HG03442 (cell line): ENCODE measurements around the gene ANKS3.

ENCODE experiments used
- ATAC-seq: cut with Tn5 transposase; IDR thresholded peaks from one replicate; pipeline ENCODE4 v1.9.1; 2021; ENCODE audit warnings: mild to moderate bottlenecking, moderate library complexity; ENCODE audit not compliant: unreplicated experiment

The ANKS3 gene

GRCh38 chr16:4734063-4734729, at the start of gene ANKS3, which contains the start of gene DNAAF8:
TSS of gene ANKS3 (minus strand) at chr16:4734271. CDS start at chr16:4730149, 4,122 bp downstream.
TSS of gene DNAAF8 (plus strand) at chr16:4734537. CDS start at chr16:4736515, 1,978 bp downstream.
- ATAC-seq, result peak; percentile 81

- no peak for ATAC-seq
These were observed 49.3 kb upstream of the ANKS3 start for GRCh38 chr16:4783251-4783950.

GRCh38 chr16:4780235-4780634, 46.2 kb upstream of the ANKS3 start:
- ATAC-seq, result no peak

GRCh38 chr16:4778050-4778392, 44.0 kb upstream of the ANKS3 start:
- ATAC-seq, result no peak

- no peak for ATAC-seq
These were observed 43.4 kb upstream of the ANKS3 start for GRCh38 chr16:4777339-4778049.

- no peak for ATAC-seq
These were observed 42.2 kb upstream of the ANKS3 start for GRCh38 chr16:4776141-4776705.

GRCh38 chr16:4775005-4775404, 40.9 kb upstream of the ANKS3 start:
- ATAC-seq, result no peak

- ATAC-seq, result no peak
These were observed 38.3 kb upstream of the ANKS3 start for GRCh38 chr16:4772351-4772750.

GRCh38 chr16:4771646-4772045, 37.6 kb upstream of the ANKS3 start:
- ATAC-seq, result no peak

GRCh38 chr16:4769306-4769638, 35.2 kb upstream of the ANKS3 start:
- no peak for ATAC-seq

GRCh38 chr16:4768549-4769305, 34.7 kb upstream of the ANKS3 start:
- ATAC-seq, result peak; percentile 65

GRCh38 chr16:4767872-4768548, 33.9 kb upstream of the ANKS3 start:
- no peak for ATAC-seq

GRCh38 chr16:4766875-4767628, 33.0 kb upstream of the ANKS3 start, which contains the start of gene ZNF500:
TSS of gene ZNF500 (minus strand) at chr16:4767162. CDS start at chr16:4765978, 1,184 bp downstream.
- peak; percentile 78 for ATAC-seq

- ATAC-seq, result no peak
These were observed 31.7 kb upstream of the ANKS3 start for GRCh38 chr16:4765511-4766474.

- no peak for ATAC-seq
These were observed 29.7 kb upstream of the ANKS3 start for GRCh38 chr16:4763791-4764190.

- no peak for ATAC-seq
These were observed 28.1 kb upstream of the ANKS3 start for GRCh38 chr16:4762205-4762604.

- no peak for ATAC-seq
These were observed 26.3 kb upstream of the ANKS3 start for GRCh38 chr16:4760221-4760910.

GRCh38 chr16:4755687-4756086, 21.6 kb upstream of the ANKS3 start:
- no peak for ATAC-seq
